ENCODE results near the gene CEND1.

DNA sequence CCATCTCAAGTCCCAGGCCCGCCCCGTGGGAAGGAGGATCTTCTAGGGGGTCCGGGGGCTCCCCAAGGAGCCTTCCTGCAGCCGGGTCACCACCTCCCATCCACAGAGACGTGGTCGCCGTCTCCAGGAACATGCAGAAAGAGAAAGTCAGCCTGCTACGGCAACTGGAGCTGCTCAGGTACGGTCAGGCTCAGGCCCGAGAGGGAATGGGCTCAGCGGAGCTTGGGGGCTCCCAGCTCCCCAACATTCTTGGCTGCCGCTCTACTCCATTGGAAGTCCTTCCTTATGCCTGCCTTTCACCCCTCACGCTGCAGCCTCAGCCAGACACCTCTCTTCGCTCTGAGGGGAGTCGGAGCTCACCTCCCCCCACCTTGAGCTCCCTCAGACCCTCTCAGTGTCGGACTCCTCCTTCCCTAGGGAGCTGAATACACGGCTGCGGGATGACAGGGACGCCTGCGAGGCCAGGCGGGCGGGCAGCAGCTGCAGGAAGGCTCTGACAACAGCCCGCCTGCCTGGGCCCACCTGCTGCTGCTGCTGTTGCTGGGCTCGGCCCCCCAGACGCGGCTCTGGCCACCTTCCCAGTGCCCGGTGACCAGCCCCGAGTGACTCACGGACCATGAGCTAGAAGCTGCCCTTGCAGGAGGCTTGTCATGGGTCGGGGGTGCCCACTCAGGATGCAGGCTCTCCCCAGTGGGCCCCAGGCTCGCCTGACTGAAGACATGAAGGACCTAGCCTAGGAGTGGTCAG is 41.4 kb upstream of the CEND1 start:
- TF ChIP-seq, protein P1, sequence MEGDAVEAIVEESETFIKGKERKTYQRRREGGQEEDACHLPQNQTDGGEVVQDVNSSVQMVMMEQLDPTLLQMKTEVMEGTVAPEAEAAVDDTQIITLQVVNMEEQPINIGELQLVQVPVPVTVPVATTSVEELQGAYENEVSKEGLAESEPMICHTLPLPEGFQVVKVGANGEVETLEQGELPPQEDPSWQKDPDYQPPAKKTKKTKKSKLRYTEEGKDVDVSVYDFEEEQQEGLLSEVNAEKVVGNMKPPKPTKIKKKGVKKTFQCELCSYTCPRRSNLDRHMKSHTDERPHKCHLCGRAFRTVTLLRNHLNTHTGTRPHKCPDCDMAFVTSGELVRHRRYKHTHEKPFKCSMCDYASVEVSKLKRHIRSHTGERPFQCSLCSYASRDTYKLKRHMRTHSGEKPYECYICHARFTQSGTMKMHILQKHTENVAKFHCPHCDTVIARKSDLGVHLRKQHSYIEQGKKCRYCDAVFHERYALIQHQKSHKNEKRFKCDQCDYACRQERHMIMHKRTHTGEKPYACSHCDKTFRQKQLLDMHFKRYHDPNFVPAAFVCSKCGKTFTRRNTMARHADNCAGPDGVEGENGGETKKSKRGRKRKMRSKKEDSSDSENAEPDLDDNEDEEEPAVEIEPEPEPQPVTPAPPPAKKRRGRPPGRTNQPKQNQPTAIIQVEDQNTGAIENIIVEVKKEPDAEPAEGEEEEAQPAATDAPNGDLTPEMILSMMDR (conservative IDR thresholded peaks at IDR 0.05 in 1 of 2, IDR thresholded peaks at IDR 0.05 in 1 of 2; ENCODE audit: extremely low read depth in 1 of 2, insufficient read depth in 1 of 2, low read depth in 1 of 2, low read length in 2 of 2) = no peak
- TF ChIP-seq EZH2 (IDR thresholded peaks at IDR 0.05; ENCODE audit: borderline replicate concordance, low read length) = no peak
